Activated CD4-positive, CD25-positive, alpha-beta regulatory T cell treated with anti-CD3 and anti-CD28 coated beads, Interleukin-2, amount 50 U/mL, for 72 hours (primary cell): ENCODE results near the gene NMBR.
A peak's percentile ranks its signal among the peaks of the same experiment; 100 is the strongest.
"Not testable (repeated sequence)": the region's sequence is repeated elsewhere in the genome, so short reads cannot be mapped to it uniquely, and the experiment has no call there.

ENCODE experiments used
- DNase-seq: peaks from one replicate; pipeline ENCODE4 v3.0.0; 2021

The NMBR gene

DNA sequence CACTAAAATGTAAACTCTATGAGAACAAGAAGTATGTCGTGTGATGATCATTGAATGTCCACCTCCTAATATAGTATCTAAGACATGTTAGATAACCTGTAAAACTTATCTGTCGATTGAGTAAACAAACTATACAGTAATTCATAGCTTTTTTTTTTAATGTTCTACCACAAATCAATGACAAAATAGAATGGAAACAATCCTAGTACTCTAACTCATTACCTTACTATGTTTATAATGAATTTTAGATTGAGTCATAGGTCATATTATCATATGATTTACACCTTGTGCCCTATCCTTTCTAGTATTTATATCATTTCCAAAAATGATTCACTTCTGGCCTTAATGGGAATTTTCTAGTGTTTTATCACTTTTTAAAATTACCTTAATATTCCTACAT, 6.3 kb upstream of the NMBR start:
- DNase-seq, result no peak

DNA sequence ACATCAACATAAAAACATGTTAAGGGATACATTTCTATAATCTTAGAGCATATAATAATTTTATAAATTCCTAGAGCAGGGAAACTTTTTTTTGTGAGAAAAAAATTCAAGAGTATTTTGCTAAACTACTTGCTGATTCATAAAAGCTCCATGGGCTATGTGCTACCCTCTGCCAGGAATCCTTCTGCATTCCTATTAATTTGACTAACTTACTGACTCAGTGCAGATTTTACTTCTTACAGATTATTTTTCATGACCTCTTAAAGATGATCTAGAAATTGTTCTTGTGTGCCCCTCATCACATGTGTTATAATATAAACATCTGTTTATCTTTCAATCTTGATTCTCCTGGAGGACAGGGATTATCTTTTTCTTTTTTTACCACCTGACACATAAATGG, 5.8 kb upstream of the NMBR start:
- no peak for DNase-seq

DNA sequence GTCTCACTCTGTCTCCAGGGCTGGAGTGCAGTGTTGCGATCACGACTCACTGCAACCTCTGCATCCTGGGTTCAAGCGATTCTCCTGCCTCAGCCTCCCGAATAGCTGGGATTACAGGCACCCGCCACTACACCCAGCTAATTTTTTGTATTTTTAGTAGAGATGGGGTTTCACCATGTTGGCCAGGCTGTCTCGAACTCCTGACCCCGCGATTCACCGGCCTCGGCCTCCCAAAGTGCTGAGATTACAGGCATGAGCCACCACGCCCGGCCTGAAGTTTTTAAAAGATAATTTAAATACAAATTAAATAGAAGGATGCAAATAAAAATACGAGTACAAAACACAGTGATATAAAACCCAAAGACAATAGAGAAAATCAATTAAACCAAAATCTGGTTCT, 5.4 kb downstream of the NMBR start:
- not testable (repeated sequence) for DNase-seq

DNA sequence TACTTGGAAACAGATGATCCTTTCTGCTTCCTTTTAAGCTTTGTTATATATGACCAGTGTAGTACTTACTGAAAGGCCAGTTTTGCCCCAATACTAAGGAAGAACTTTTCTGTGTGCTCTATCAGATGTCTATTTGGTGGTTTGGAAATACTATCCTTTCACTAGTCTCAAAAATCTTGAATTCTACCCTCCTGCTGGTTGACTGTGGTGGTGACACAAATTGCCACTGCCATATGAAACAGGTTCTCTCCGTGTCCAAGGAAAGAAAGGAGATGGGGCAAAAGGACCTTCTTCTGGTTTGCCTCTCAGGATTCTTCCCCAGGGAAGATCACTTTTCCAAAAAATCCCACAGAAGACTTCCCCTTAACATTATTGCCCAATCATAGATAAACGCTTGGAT, 8.0 kb downstream of the NMBR start:
- DNase-seq, result no peak

DNA sequence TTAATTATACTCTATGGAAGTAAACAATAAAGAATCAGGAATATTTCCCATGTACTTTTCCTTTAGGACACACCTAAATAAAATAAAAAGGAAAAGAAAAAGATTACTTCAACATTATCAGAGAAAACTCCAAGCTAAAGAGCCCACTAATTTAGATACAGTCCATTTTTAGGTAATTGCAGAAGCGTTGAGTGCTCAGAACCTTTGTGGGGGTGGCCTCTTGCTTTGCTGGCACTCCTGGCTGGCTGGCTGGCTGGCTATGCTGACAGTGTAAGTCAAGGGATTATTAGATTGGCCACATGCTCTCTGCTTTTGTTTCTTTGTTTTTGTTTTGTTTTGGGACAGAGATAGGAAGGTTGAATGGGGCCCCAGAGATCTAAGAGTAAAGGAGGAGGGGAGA, 14.3 kb downstream of the NMBR start, which contains the start of gene GJE1:
Gene GJE1 (plus strand): TSS at position 301 of the 400 bp plus-strand sequence. CDS start 234 bp downstream, outside the sequence.
- no peak for DNase-seq

DNA sequence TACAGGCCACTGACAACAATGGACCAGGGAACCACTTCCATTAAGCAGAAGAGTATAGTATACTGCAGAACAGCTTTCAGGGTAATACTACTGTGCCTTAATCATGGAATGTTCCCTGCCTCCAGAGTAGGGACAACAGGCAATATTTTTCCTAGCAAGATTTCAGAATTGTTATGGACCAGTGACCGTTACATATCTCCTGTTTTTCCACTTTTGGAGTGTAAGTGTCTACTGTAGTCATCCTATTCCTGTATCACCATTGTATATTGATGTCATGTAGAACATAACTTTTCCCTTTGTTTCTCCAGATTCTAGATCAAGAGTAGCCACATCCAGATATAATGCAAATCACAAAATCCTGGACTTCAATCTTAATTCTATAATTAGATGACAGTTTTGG, 16.1 kb downstream of the NMBR start:
- DNase-seq, result no peak

DNA sequence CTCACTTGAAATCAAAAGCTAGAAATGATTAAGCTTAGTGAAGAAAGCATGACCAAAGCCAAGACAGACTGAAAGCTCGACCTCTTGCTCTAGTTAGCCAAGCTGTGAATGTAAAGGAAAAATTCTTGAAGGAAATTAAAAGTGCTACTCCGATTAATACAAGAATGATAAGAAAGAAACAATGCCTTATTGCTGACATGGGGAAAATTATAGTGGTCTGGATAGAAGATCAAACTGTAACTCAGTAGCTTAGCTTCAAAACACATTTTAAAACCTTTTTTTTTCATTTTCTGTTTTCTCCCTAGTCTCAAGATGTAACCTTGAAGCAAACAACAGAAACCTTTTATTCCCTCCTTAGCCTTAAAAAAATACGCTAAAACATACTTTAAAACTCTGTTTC, 25.6 kb downstream of the NMBR start:
- DNase-seq, result no peak

DNA sequence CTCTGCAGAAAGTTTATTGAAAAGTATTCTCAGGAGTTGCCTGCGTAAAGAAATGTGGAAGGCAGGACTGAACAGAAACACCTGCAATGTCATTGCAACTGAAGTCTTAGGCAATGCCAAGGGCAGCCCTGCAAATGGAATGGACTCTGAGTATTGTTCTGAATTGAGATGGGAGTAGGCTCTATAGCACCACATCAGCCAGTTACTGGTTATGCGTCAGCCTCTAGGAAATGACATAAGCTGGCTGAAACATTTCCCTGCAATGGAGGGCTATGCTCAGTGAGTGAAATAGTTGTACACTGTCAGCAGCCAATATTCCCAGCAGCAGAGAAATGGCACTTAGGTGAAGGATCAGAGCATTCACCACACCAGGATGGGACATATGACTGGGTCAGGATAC, 28.0 kb downstream of the NMBR start:
- no peak for DNase-seq

DNA sequence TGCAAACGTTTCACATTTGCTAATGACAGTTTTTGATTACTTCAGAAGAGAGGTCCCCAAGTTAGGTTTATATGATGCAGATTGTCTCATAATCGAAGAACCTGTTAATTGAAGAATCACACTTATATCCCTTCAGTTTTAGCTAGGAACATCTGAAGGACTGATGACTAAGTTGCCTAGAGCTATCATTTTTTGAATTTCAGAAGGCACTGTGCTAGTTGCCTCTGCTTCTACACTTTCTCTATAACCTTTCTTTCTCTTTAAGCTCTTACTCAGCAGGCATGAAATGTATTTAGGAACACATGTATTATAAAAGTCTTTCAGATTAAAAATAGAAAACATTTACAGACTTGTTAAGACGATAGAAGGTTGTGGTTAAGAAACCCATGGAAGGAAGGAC, 28.6 kb downstream of the NMBR start:
- no peak for DNase-seq

DNA sequence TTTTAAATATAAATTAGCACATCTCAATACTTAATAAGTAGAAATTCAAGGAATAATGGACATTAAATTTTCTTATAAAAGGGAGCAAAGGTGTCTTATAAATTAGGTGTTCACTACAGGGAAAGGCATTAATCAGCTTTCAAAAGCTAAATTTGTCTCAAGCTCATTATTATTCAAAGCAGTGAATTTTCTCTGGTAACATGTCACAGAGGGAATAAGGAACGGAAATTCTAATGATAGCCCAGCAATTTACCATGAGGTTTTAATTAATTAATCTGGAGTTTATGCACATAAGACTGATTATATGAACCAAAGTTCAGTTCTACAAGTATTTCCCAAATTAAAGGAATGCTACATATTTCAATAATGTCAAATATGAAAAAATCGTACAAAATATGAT, 29.6 kb downstream of the NMBR start:
- no peak for DNase-seq

DNA sequence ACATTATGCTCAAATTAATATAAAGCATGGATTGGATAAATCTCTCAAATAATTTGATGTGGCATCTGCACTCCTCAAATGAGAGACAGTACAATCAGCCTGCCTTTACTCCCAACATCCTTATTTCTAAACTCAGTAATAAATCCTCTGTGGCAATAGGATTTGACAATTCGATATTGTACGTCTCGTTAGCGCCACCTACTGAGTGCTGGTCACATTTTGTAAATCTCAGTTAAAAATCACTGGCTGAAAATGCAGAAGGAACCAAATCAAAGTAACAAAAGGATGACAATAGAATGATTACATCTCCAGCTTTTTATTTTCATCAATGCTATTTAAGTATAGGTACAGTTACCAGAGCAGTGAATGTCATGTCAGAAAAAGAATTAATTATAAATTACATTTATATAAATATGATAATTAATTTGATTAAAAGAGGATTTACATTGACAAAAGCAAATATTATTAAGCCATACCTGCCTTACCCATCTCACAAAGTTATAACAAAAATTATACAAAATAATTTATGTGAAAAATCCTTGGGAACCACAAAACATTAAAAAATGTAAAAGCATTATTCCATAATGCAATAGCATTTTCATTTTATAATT, 34.4 kb downstream of the NMBR start:
- peak; percentile 65 for DNase-seq

DNA sequence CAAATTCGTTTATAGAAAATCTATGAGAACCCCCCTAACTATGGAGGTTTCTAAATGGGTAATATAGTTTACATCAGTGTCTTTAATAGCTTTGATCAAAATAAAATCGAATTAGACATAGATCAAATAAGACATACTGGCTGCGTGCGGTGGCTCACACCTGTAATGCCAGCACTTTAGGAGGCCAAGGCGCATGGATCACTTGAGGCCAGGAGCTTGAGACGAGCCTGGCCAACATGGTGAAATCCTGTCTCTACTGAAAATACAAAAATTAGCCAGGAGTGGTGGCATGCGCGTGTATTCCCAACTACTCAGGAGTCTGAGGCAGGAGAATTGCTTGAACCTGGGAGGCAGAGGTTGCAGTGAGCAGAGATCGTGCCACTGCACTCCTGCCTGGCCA, 36.1 kb downstream of the NMBR start:
- DNase-seq, result not testable (repeated sequence)

DNA sequence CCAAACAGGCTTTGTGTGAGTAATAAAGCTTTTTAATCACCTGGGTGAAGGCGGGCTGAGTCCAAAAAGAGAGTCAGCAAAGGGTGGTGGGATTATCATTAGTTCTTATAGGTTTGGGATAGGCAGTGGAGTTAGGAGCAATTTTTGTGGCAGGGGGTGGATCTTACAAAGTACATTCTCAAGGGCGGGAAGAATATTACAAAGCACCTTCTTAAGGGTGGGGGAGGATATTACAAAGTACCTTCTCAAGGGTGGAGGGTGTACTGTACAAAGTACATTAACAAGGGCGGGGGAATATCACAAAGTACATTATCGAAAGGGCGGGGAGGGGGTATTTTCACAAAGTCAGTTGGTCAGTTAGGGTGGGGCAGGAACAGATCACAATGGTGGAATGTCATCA, 42.1 kb downstream of the NMBR start:
- DNase-seq, result not testable (repeated sequence)

DNA sequence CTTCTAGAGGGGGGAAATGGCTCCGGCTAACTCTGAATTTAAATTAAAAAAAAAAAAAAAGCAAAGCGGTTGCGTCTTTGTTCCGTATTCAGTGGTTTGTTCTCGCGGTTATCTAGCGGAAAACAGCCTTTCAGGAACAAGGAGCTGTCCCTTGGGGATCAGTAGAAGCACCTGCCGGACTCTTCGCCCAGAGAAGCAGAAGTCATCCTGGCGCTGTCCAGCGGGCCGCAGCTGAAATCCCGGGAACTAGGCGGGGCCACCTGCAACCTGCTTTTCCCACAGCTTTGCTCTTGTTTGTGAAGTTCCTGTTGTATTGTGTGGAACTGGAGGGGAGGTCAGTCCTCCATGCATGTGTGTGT, 58.1 kb downstream of the NMBR start:
- no peak for DNase-seq

DNA sequence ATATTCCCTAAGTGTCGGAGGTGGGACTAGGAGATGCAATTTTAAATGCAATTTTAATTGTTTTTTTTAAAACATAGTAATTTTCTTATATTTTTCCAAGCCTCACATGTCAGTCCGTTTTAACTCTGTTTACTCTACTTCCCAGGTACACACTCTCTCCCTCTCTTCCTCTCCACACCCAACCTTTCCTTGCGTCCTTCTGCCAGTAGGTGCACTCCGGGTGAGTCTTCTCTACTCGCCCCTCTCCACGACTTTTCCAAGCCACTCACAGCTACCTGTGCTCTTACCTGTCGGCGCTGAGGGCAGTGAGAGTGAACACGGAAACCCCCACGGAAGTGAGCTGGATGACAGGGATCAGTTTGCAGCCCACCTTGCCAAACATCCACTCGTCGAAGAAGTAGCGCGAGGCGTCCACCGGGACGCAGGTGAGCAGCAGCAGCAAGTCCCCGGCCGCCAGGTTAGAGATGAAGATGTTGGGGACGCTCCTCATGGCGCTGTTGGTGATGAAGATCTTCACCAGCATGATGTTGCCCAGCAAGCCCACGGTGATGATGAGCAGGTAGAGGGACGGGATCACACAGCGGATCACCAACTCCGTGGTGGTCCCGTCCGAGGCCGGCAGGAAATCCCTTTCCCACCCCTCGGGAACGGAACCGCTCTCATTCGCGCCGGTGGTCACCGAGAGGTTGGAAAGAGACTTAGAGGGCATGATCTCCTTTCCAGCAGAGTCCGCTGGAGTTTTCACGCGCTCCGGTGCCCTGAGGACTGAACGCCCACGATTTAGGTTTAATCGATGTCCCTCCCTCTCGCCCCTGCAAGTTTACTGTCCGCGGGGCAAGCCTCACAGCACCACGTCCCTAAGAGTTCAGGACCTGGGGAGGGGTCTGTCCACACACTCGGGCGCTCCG, 58.7 kb downstream of the NMBR start:
- DNase-seq, result no peak

DNA sequence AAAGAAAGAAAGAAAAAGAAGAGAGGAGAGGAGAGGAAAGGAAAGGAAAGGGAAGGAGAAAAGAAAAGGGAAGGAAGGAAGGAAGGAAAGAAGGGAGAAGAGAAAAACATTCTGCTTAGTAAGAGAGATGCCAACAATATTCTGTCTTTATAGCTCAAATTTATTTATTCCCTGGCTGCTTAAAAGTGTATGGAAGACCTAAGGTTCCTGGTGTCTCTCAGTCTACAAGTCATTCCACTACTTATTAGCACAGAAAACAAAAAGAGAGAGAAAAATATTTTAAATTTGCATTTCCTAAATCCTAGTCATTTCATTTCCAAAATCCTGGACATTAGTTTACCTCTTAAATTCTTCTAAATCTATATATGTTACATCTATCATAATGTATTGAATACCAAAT, 67.8 kb downstream of the NMBR start:
- no peak for DNase-seq

DNA sequence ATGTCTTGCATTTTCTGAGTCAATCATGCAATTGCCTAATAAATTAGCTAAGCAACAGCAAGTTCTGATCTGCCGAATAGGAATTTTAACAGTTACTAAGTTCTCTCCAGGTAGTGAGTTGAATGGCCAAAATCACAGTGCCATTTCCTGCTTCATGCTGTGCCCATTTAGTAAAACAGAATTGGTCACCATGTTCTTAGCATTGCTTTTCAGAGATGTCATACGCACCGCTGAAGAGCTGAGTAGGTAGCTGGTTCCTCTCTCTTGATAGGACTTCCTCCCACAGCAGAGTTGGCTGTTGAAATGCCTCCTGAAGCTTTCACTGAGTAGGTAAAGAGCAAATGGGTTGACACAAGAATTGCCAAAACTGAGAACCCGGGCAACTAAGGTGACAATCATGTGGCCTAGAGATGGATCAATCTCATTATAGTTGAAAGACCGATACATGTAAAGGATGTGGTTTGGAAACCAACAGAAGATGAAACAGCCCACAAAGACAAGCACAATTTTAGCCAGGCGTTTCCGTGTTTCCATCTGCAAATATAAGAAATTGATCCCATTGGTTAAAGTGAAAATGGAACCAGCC, 71.3 kb downstream of the NMBR start:
- DNase-seq, result no peak

DNA sequence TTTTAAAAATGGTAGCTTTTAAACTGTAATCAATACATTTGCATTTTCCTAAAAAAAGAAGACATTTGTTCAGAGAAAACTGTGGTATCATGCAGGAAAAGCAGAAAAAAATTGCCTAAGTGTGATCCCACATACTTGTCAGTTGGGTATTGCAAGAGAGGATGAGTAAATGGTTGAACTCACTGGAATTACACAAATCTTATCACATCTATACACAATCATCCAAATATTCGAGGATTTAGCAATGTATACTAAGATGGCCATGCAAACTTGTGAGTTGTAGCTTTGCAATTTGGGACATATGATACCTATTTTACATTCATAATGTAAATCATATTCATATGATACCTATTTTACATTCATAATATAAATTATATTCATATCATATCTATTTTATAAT, 72.4 kb downstream of the NMBR start:
- no peak for DNase-seq

DNA sequence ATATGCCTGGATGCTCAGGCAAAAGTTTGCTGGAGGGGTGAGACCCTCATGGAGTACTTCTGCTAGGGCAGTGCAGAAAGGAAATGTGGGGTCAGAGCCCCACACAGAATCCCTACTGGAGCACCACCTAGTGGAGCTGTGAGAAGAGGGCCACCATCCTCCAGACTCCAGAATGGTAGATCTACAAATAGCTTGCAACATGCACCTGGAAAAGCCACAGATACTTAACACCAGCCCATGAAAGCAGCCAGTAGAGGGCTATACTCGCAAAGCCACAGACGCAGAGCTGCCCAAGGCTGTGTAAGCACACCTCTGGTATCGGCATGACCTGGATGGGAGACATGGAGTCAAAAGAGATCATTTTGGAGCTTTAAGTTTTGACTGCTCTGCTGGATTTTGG, 74.9 kb downstream of the NMBR start:
- no peak for DNase-seq

DNA sequence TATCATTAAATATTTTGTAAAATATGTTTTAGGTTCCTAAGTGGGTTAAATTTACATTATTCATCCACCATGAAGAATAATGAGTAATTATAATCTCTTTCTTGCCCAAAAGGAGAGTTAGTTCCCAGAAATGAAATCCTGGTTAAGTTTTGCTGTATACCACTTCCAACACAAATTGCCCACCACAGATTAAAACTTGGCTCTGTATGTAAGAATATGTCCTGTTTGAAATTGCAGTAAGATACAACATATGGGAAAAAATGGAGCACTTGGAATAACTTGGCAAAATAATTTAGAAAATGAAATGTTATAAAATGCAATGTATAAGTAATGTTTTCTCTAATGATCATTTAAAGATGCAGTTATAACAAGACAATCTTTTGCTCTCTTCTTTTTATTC, 78.5 kb downstream of the NMBR start:
- DNase-seq, result no peak

DNA sequence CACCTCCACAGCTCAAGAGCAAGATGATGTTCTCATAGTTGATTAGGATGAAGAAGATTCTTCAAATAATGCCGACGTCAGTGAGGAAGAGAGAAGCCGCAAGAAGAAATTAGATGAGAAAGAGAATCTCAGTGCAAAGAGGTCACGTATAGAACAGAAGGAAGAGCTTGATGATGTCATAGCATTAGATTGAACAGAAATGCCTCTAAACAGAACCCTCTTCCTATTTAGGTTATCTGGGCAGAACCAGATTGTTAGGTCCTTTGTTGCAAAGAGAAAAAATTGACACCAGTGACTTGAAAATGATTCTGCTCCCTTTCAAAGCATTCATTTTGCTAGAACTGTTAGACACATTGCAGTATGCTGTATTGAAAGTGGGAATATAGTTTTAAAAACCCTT, 84.1 kb downstream of the NMBR start:
- DNase-seq, result not testable (repeated sequence)

DNA sequence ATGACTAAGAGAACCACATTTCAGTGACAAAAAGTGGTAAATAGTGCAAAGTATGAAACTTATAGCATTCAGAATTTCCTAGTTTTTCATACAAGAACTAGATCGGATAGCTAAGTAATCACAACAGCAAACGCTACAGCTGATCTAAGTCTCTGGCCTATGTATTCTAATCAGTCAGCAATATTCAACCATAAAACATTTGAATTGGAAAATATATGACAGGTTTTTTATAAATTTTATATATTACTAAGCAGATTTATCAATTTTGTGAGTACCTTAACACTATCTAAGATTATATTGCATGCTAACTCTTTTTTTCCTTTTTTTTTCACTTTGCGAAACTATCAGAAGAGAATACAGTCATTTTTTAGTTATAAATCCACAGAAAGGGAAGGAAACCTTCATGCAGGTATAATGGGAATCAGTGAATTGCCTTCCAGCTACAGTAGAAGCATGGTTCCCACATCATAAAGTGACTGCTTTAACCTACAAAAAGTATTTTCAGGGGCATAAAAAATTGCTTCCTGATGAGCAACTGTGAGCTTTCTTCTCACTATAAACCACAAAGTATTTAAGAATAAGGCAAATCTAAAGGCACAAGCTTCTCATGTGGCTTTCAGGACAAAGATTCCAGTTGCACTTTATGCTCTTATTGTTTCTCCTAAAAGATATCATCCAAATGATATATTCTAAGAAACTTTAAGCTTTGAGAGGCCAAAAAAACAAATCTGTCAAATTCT, 88.2 kb downstream of the NMBR start:
- no peak for DNase-seq

DNA sequence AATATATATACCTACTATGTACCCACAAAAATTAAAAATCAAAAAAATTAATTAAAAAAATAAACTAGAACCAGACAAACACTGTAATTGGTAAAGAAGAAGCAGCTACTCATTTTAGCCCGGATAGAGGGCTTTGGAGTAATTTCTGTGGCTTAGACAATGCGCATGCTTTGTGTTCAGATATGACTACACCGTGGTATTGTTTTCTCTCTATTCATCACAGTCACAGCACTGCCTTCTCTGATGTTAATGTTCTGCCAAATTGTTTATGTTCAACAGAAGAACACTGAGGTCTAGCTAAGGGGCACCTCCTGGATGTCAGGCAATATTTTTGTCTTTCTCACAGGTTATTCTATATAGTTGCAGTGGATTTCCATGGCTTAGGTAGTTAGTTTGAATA, 91.7 kb downstream of the NMBR start:
- DNase-seq, result no peak

DNA sequence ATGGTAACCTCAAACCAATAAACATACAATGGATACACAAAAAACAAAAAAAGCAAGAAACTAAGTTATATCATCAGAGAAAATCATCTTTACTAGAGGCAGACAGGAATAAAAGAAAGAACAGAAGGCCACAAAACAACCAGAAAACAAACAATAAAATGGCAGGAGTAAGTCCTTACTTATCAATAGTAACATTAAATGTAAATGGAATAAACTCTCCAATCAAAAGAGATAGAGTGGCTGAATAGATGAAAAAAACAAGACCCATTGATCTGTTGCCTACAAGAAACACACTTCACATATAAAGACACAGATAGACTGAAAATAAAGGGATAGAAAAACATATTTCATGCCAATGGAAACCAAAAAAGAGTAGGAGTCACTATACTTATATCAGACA, 95.5 kb downstream of the NMBR start:
- no peak for DNase-seq
